Breast epithelium (tissue), 4 donors: ENCODE results near the gene KRTAP19-5. TPM values are rescaled to one million over a fixed set of nuclear protein-coding genes. Genes with fewer than 3 reads are reported as not detected.

Experiments
- DNase-seq, 2 donors: peaks; one replicate each; pipeline ENCODE4 v3.0.0-alpha.2; 2019; ENCODE audit warnings: low spot score in 2 of 2
- H3K27ac ChIP-seq, 2 donors: fragments of 200-600 bp; sonication (generic) in 1 of 2; one replicate each; pipeline ENCODE4 v1.5.1; 2016 to 2019; ENCODE audit warnings: mild to moderate bottlenecking in 1 of 2
- H3K27me3 ChIP-seq, 2 donors: fragments of 200-600 bp; sonication (generic) in 1 of 2; one replicate each; pipeline versions ENCODE4 v1.5.1 to v1.6.0; 2017 to 2019; ENCODE audit warnings: control low read depth in 1 of 2, mild to moderate bottlenecking in 1 of 2
- H3K36me3 ChIP-seq: fragments of 200-600 bp; one replicate; pipeline ENCODE4 v1.5.1; 2019
- H3K4me1 ChIP-seq, 2 donors: fragments of 200-600 bp; sonication (generic); one replicate each; pipeline ENCODE4 v1.5.1; 2016 to 2019; ENCODE audit warnings: control low read depth in 1 of 2
- H3K4me3 ChIP-seq, 3 donors: fragments of 200-600 bp; sonication (generic); 1 replicate in 2 of 3; 2 replicates in 1 of 3; pipeline ENCODE4 v1.5.1; 2016 to 2019; ENCODE audit warnings: mild to moderate bottlenecking in 3 of 3, moderate library complexity in 2 of 3
- H3K9me3 ChIP-seq, 2 donors: fragments of 200-600 bp; sonication (generic) in 1 of 2; one replicate each; pipeline ENCODE4 v1.5.1; 2016 to 2019; ENCODE audit warnings: control low read depth in 1 of 2
- POLR2A ChIP-seq: fragments of 450-650 bp; IDR thresholded peaks from one replicate; pipeline ENCODE4 v1.6.1; 2016; ENCODE audit warnings: antibody characterized with exemption, mild to moderate bottlenecking, moderate library complexity
- POLR2AphosphoS5 ChIP-seq, 3 donors: sonication (generic); formaldehyde crosslinking; IDR thresholded peaks; one replicate each; pipeline ENCODE4 v1.6.1; 2017; ENCODE audit warnings: antibody characterized with exemption in 3 of 3
- intact Hi-C: fragments of 100-400 bp; cut with DNase I; formaldehyde crosslinking; loops from one replicate; pipeline ENCODE4 v1.15.1; 2023; ENCODE audit warnings: low total_unique reads
- total RNA-seq, 3 donors: library from RNA; depleted of rRNA; stranded (reverse); fragments of >200 nt; gene quantifications; one replicate each; pipeline ENCODE4 v1.1.0, GENCODE V29; 2016
- TF ChIP-seq, protein P1 (sequence below), 3 donors: fragments of 450-650 bp; IDR thresholded peaks; one replicate each; pipeline ENCODE4 v1.5.1; 2016 to 2017; ENCODE audit warnings: antibody characterized with exemption in 3 of 3, mild to moderate bottlenecking in 3 of 3, moderate library complexity in 3 of 3

KRTAP19-5 gene
- total RNA-seq, 3 donors from 2014 or later: not detected

DNA sequence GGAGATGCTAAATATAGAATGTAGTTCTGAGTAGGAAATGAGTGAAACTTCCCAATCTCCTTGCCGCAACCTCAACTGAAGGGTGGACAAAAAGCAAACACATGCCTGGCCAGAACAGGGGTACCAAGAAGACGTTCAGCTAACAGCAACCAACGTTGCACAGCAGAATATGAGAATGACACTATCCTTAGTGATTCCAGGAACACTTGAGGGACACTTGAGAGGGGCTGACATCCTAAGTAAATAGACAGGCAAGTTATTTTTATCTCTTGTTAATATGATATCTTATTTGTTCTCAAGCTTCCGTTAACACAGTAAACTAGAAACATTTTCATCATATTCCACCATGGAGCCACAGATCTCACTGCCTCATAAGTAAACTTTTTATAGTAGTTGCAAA is 22.7 kb downstream of the KRTAP19-5 start:
- intact Hi-C loops: no loop called here
- no peaks in the 10 kb centered on the region for H3K9me3 ChIP-seq
- H3K27ac ChIP-seq: no peak overlapping the region

GRCh38 chr21:30478004-30478403 is 23.9 kb downstream of the KRTAP19-5 start:
- H3K4me1 ChIP-seq: no peaks in the 10 kb centered on the region
- DNase-seq: no peak
- no peak overlapping the region for H3K4me3 ChIP-seq
- H3K36me3 ChIP-seq: no peaks in the 10 kb centered on the region
- intact Hi-C loops: no loop called here
- no peaks in the 10 kb centered on the region for H3K9me3 ChIP-seq
- no peaks in the 10 kb centered on the region for H3K27me3 ChIP-seq
- no peak for TF ChIP-seq POLR2A
- no peak for TF ChIP-seq POLR2AphosphoS5 (IDR thresholded peaks at IDR 0.05)
- TF ChIP-seq, protein P1, sequence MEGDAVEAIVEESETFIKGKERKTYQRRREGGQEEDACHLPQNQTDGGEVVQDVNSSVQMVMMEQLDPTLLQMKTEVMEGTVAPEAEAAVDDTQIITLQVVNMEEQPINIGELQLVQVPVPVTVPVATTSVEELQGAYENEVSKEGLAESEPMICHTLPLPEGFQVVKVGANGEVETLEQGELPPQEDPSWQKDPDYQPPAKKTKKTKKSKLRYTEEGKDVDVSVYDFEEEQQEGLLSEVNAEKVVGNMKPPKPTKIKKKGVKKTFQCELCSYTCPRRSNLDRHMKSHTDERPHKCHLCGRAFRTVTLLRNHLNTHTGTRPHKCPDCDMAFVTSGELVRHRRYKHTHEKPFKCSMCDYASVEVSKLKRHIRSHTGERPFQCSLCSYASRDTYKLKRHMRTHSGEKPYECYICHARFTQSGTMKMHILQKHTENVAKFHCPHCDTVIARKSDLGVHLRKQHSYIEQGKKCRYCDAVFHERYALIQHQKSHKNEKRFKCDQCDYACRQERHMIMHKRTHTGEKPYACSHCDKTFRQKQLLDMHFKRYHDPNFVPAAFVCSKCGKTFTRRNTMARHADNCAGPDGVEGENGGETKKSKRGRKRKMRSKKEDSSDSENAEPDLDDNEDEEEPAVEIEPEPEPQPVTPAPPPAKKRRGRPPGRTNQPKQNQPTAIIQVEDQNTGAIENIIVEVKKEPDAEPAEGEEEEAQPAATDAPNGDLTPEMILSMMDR (IDR thresholded peaks at IDR 0.05): no peak
- no peak overlapping the region for H3K27ac ChIP-seq

More for the DNA sequence above, 22.7 kb downstream of the KRTAP19-5 start:
- H3K36me3 ChIP-seq: no peaks in the 10 kb centered on the region
- H3K27me3 ChIP-seq: no peaks in the 10 kb centered on the region
- DNase-seq: no peak
- TF ChIP-seq, protein P1 (IDR thresholded peaks at IDR 0.05): no peak
- no peak for TF ChIP-seq POLR2AphosphoS5 (IDR thresholded peaks at IDR 0.05)
- no peak for TF ChIP-seq POLR2A
- no peaks in the 10 kb centered on the region for H3K4me1 ChIP-seq
- no peak overlapping the region for H3K4me3 ChIP-seq

- intact Hi-C loops: no loop called here
- TF ChIP-seq POLR2A (no peak), POLR2AphosphoS5 (IDR thresholded peaks at IDR 0.05) (no peak)
- TF ChIP-seq, protein P1 (IDR thresholded peaks at IDR 0.05): no peak
- DNase-seq: no peak
Observed at GRCh38 chr21:30468900-30469714, 32.8 kb downstream of the KRTAP19-5 start.

GRCh38 chr21:30463713-30464112 is 38.2 kb downstream of the KRTAP19-5 start:
- no peaks in the 10 kb centered on the region for H3K27me3 ChIP-seq
- no peak for DNase-seq
- H3K9me3 ChIP-seq: no peaks in the 10 kb centered on the region
- intact Hi-C loops: no loop called here
- H3K27ac ChIP-seq: no peak overlapping the region
- TF ChIP-seq POLR2A (no peak), POLR2AphosphoS5 (IDR thresholded peaks at IDR 0.05) (no peak)
- TF ChIP-seq, protein P1 (IDR thresholded peaks at IDR 0.05): peak in 1 of 3 donors; percentile 27
- H3K4me3 ChIP-seq: no peak overlapping the region
- H3K36me3 ChIP-seq: no peaks in the 10 kb centered on the region
- no peaks in the 10 kb centered on the region for H3K4me1 ChIP-seq

More at GRCh38 chr21:30468900-30469714, 32.8 kb downstream of the KRTAP19-5 start:
- no peak overlapping the region for H3K27ac ChIP-seq
- H3K9me3 ChIP-seq: no peaks in the 10 kb centered on the region
- H3K4me1 ChIP-seq: no peaks in the 10 kb centered on the region
- no peaks in the 10 kb centered on the region for H3K27me3 ChIP-seq
- no peaks in the 10 kb centered on the region for H3K36me3 ChIP-seq
- H3K4me3 ChIP-seq: no peak overlapping the region

Other genes starting within 250 kb of the KRTAP19-5 start
- not detected for gene KRTAP24-1, start 219.2 kb downstream of the KRTAP19-5 start, total RNA-seq
- not detected for gene KRTAP25-1, start 212.6 kb downstream of the KRTAP19-5 start, total RNA-seq
- not detected for gene KRTAP26-1, start 181.8 kb downstream of the KRTAP19-5 start, total RNA-seq
- not detected for gene KRTAP27-1, start 164.4 kb downstream of the KRTAP19-5 start, total RNA-seq
- gene KRTAP23-1, start 153.5 kb downstream of the KRTAP19-5 start, total RNA-seq: not detected
- gene KRTAP13-2, start 129.9 kb downstream of the KRTAP19-5 start, total RNA-seq: not detected
- not detected for gene KRTAP13-1, start 106.1 kb downstream of the KRTAP19-5 start, total RNA-seq
- not detected for gene KRTAP13-3, start 76.2 kb downstream of the KRTAP19-5 start, total RNA-seq
- not detected for gene KRTAP13-4, start 71.9 kb downstream of the KRTAP19-5 start, total RNA-seq
- not detected for gene KRTAP15-1, start 61.9 kb downstream of the KRTAP19-5 start, total RNA-seq
- not detected for gene KRTAP19-1, start 21.8 kb downstream of the KRTAP19-5 start, total RNA-seq
- gene KRTAP19-2, start 14.7 kb downstream of the KRTAP19-5 start, total RNA-seq: not detected
- not detected for gene KRTAP19-3, start 10.1 kb downstream of the KRTAP19-5 start, total RNA-seq
- gene KRTAP19-4, start 5.0 kb downstream of the KRTAP19-5 start, total RNA-seq: not detected
- gene KRTAP19-6, start 39.7 kb upstream of the KRTAP19-5 start, total RNA-seq: not detected
- not detected for gene KRTAP19-7, start 59.2 kb upstream of the KRTAP19-5 start, total RNA-seq
- not detected for gene KRTAP22-2, start 88.3 kb upstream of the KRTAP19-5 start, total RNA-seq
- not detected for gene KRTAP6-3, start 90.3 kb upstream of the KRTAP19-5 start, total RNA-seq
- not detected for gene KRTAP6-2, start 96.8 kb upstream of the KRTAP19-5 start, total RNA-seq
- not detected for gene KRTAP22-1, start 98.9 kb upstream of the KRTAP19-5 start, total RNA-seq
- gene KRTAP6-1, start 111.8 kb upstream of the KRTAP19-5 start, total RNA-seq: not detected
- gene KRTAP20-1, start 114.3 kb upstream of the KRTAP19-5 start, total RNA-seq: not detected
- gene KRTAP20-4, start 118.5 kb upstream of the KRTAP19-5 start, total RNA-seq: not detected
- gene KRTAP20-2, start 133.1 kb upstream of the KRTAP19-5 start, total RNA-seq: not detected
- not detected for gene KRTAP20-3, start 140.7 kb upstream of the KRTAP19-5 start, total RNA-seq
- not detected for gene KRTAP21-3, start 216.6 kb upstream of the KRTAP19-5 start, total RNA-seq
- not detected for gene KRTAP21-2, start 245.1 kb upstream of the KRTAP19-5 start, total RNA-seq